ENCODE data around the gene MEX3D. TPM values are rescaled to one million over a fixed set of nuclear protein-coding genes. Genes with fewer than 3 reads are reported as not detected.
"Not testable (repeated sequence)": the region's sequence is repeated elsewhere in the genome, so short reads cannot be mapped to it uniquely, and the experiment has no call there.

Gene MEX3D
- total and polyA plus RNA-seq, 7 donors: 4.8 to 16.1 (median 10.3) TPM

GRCh38 chr19:1531587-1531986 lies 36.5 kb downstream of the MEX3D start:
- Histone ChIP-seq H3K4me3 (no peak overlapping the region), H3K36me3 (no peaks in the 10 kb centered on the region), H3K4me1 (no peaks in the 10 kb centered on the region), H3K9me3 (no peaks in the 10 kb centered on the region), H3K27me3 (peaks cover 0 to 28% (median 27%) of the 10 kb centered on the region in 3 donors), H3K27ac (no peak overlapping the region)
- TF ChIP-seq CTCF (IDR thresholded peaks at IDR 0.05): no peak
- no peak for TF ChIP-seq POLR2AphosphoS5 (IDR thresholded peaks at IDR 0.05)
- no peak for TF ChIP-seq POLR2A (IDR thresholded peaks at IDR 0.05)
- no peak for TF ChIP-seq EP300 (IDR thresholded peaks at IDR 0.05)
- intact Hi-C loops (cut with DNase I): no loop called here
- WGBS, 2 donors: 86 to 89% methylated on average over 11 of the region's 11 CpGs
- no peak for DNase-seq

GRCh38 chr19:1530856-1531255 lies 37.3 kb downstream of the MEX3D start:
- H3K36me3 ChIP-seq; intact Hi-C loops (cut with DNase I); H3K4me3 ChIP-seq; H3K27ac ChIP-seq; H3K4me1 ChIP-seq; DNase-seq; H3K9me3 ChIP-seq: not testable (repeated sequence)
- peaks cover 0 to 35% (median 34%) of the 10 kb centered on the region in 3 donors for H3K27me3 ChIP-seq
- 84 to 90% methylated on average over 11 of the region's 11 CpGs for WGBS, 2 donors

GRCh38 chr19:1529430-1529816 lies 38.7 kb downstream of the MEX3D start:
- Histone ChIP-seq H3K27me3 (peaks cover 10 to 49% (median 49%) of the 10 kb centered on the region in 3 donors), H3K4me3 (no peak overlapping the region), H3K4me1 (peaks cover 0 to 2% (median under 1%) of the 10 kb centered on the region in 4 donors), H3K9me3 (no peaks in the 10 kb centered on the region), H3K27ac (no peak overlapping the region), H3K36me3 (no peaks in the 10 kb centered on the region)
- TF ChIP-seq EP300 (IDR thresholded peaks at IDR 0.05) (no peak), CTCF (IDR thresholded peaks at IDR 0.05) (no peak), POLR2AphosphoS5 (IDR thresholded peaks at IDR 0.05) (no peak), POLR2A (IDR thresholded peaks at IDR 0.05) (no peak)
- intact Hi-C loops (cut with DNase I): no loop called here
- 76 to 84% methylated on average over 16 of the region's 16 CpGs for WGBS, 2 donors
- no peak for DNase-seq

- DNase-seq: no peak
- intact Hi-C loops (cut with DNase I): no loop called here
- TF ChIP-seq POLR2A (IDR thresholded peaks at IDR 0.05) (no peak), POLR2AphosphoS5 (IDR thresholded peaks at IDR 0.05) (no peak)
- no peak overlapping the region for H3K4me3 ChIP-seq
- 71 to 76% methylated on average over 23 of the region's 23 CpGs for WGBS, 2 donors
- no peak overlapping the region for H3K27ac ChIP-seq
- H3K9me3 ChIP-seq: no peaks in the 10 kb centered on the region
- peaks cover 15 to 55% (median 55%) of the 10 kb centered on the region in 3 donors for H3K27me3 ChIP-seq
- H3K36me3 ChIP-seq: no peaks in the 10 kb centered on the region
- H3K4me1 ChIP-seq: peaks cover 0 to 8% (median 6%) of the 10 kb centered on the region in 4 donors
Observed at GRCh38 chr19:1528596-1529429, 39.3 kb downstream of the MEX3D start.

- TF ChIP-seq CTCF (IDR thresholded peaks at IDR 0.05) (no peak), POLR2A (IDR thresholded peaks at IDR 0.05) (no peak), EP300 (IDR thresholded peaks at IDR 0.05) (no peak), POLR2AphosphoS5 (IDR thresholded peaks at IDR 0.05) (no peak)
- Histone ChIP-seq H3K4me3 (no peak overlapping the region), H3K4me1 (peaks cover 0 to 14% (median 10%) of the 10 kb centered on the region in 4 donors), H3K36me3 (no peaks in the 10 kb centered on the region), H3K27me3 (peaks cover 25 to 66% (median 65%) of the 10 kb centered on the region in 3 donors), H3K9me3 (no peaks in the 10 kb centered on the region), H3K27ac (no peak overlapping the region)
- no peak for DNase-seq
- WGBS, 2 donors: 65 to 77% methylated on average over 27 of the region's 27 CpGs
- intact Hi-C loops (cut with DNase I): no loop called here
Observed at GRCh38 chr19:1527650-1528309, 40.3 kb downstream of the MEX3D start.

All from sigmoid colon (tissue), 7 donors.